Stimulated activated naive CD4-positive, alpha-beta T cell treated with Interleukin-2 at 50 U/mL for 16 hours (primary cell): ENCODE results near the gene KIAA0040.

Source experiments
- DNase-seq: peaks from one replicate; lab custom pipeline; 2025; lab: John Stamatoyannopoulos, UW

The KIAA0040 gene

DNA sequence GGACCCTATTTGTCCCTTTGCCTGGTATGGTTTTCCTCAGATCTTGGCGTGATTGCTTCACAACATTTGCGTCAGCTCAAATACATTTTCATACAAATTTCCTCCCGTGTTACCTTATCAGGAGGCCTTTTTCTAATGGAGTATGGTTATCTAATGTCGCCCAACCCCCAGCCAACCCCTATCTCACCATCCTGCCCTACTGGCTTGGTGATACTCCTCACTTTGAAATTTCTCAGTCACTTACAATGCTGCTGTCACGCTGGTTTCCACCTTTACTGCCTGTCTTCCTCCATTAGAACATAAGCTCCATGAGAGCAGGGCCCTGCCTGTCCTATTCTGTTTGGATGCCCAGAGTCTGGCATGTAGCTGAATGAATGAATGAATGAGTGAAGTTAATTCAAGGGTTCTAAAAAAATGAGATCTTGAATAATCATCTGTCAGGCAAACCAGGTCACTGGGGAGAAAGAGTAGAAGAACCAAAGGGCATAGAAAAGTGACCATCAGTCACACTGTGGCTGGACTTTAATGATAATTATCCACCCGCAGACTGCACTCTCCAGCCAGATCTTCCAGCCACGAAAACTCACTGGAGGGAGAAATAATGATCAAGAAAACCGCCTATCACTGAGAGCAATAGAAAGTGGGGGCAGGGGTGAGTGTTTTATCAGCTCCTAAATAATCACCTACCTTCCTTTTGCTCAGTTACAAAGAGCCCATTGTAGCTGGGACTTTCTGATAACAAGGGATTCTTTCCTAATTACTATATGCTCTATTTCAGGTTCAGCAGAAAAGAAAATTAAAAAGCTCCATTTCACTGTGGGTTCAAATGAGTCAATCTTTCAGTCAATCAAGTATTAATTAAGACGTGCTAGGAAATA lies 21.3 kb downstream of the KIAA0040 start:
- DNase-seq = no peak

DNA sequence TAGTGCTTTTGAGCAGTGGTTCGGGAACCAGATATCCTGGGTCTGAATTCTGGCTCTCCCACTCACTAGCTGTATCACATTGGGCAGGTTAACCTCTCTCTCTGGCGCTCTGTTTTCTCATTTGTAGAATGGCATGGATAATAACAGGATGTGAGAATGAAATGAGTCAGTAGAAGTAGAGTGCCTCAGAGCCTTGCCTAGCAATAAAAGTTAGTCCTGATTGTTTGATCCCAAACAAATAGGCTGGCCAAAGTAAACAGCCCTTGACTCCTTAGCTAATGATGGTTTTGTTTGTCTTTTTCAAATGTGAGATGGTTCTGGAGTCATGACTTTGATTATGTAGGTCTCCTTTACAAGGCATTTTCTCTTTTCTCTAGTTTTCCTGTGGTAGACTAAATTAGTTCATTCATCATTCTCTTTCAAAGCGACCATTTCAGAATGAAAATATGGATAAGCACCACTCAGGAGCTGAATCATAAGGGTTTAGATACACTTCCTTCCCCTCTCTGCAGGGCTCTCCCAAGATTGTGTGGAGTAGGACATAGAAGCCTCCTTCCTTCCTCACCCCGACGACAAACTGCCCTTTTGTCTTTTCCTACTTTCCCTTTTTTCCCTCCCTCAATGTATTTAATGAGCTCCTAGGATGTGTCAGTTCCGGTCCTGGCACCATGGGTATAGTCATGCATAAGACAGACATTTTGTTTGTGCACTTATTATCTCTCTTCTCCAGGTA lies 23.1 kb downstream of the KIAA0040 start:
- no peak for DNase-seq

DNA sequence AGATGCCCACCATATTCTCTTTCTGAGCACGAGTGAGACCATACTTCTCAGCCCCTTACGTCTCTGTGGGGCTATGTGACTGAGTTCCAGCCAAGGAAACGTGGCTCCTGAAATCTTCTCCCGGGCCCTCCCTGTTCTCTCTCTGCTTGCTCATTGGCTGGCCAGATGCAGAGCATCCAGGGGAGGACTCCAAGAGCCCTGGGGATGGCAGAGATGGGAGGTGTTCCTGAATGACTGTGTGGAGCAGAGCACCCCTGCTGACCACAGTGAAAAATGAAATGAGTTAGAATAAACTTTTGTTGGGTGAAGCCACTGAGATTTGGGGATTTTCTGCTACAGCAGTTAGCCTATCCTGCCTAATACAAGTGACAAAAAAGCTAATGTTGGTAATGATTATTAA lies 23.8 kb downstream of the KIAA0040 start:
- no peak for DNase-seq

DNA sequence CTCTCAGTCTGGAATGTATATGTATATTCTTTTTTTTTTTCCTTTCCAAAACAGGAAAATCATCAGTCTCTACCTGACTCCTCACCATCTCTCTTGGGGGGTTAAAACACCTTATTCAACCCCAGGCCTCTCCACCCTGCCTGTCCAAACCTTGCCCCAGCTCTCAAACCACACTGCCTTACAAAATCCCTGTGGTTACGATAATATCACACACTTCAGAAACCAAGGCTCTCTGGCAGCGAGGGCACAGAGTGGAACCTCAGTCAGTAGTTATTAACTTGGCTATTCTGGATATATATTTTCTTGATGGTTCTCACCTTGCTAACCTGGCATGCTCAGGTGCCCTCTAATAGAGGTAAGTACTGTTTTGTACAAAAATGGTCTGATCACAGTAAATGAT lies 24.7 kb downstream of the KIAA0040 start:
- no peak for DNase-seq

DNA sequence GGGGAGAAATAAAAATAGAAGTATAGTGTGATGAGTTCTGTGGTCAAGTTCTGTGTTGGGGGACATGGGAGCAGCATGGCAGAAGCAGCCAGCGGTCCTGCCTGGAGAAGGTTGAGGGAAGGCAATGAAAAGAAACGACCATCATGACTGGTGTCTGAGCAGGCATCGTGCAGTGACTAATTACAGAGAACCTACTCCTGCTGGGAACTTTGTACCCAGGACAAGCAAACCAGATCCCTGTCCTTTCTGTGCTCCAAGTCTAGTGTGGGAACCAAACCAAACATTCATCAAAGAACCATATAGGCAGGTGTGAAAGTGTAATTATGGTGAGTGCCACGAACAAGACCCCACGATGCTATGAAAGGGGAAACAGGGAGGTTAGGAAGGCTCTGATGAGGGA lies 25.8 kb downstream of the KIAA0040 start:
- DNase-seq = no peak

DNA sequence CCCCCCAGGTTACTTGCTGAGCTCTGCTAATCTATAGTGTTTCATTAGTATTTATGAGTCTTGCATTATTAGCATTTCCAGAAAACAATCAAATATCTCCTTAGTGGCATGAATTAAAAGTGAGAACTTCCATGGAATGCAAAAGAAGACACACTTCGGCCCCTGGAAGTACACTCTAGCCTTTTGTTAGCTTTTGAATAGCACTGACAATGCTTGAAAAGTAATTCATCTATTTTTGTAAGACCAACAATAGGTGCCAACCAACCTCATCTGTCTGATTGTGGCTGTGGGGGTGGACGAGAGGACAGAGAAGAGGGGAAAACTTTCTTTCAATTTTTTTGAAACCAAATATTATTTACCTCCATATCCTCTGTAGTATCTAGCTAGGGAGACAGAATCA lies 27.8 kb downstream of the KIAA0040 start:
- DNase-seq = no peak

DNA sequence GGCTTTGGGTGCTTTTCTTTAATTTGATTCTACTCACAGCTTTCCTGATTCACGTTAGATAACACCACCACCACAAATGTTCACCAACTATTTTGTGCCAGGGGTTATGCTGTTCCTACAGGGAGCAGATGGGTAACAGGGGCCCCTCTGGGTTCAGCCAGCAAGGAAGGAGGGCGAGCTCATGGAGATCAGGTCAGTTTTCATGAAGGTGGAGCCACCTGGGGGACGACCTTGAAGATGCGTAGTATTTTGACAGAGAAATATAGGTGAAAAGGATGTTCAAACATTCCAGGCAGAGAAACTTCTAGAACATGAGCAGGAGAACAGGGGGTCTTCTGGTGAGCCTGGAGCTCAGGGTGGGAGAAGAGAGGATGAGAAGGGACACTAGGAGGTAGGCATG lies 28.9 kb downstream of the KIAA0040 start:
- DNase-seq = no peak

DNA sequence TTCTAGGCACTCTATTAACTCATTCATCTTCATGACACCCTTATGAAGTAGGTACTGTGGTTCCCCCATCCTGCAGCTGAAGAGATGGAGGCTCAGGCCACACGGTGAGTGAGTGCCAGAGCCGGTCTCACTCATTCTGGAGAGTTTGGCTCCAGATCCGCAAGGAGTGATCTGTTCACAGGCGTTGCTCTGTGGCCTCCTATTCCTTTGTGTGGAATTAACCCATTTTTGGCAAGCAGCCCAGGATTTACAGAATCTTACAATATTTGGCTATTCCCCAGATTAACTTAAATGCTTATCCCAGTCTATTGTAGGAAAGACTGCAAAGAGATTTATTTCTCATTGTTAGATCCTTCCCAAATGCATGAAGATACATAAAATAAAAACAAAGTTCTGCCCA lies 29.6 kb downstream of the KIAA0040 start:
- no peak for DNase-seq

DNA sequence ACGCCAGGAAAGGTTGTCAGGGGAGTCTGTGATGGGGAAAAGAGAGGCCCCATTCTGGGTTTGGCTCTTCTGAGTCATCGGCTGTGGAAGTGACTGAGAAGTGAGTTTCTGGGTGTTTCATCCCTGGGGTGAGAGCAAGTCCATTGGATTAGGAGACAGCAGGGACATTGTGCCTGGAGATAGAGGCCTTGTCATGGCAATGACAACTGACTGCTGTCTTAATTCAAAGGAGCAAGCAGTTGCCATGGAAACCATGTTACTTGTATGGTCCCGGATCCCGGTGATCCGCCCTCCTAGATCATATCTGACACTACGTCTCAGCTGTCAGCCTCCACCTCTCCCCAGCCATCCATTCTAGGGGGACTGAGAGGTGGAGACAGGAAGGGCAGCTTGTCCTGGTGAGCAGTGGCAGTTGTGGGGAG lies 34.4 kb downstream of the KIAA0040 start:
- DNase-seq = no peak

DNA sequence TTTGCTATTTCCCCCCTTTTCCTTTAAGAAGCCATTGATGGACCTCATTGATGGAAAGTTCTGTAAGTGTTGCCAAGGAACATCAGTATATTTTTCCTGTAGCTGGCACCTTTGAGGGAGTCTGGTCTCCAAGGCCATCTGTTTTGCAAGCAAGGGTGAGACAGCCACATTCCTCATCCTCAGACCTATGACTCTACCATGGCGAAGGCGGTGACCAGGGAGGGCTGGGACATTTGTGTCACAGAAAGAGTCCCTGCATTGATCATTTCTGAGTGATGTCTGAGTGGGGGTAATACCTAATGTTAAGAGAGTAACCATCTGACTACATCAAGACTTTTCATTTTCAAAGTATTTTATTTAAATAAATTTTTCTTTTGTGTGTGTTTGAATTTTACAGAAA lies 35.4 kb downstream of the KIAA0040 start:
- no peak for DNase-seq

DNA sequence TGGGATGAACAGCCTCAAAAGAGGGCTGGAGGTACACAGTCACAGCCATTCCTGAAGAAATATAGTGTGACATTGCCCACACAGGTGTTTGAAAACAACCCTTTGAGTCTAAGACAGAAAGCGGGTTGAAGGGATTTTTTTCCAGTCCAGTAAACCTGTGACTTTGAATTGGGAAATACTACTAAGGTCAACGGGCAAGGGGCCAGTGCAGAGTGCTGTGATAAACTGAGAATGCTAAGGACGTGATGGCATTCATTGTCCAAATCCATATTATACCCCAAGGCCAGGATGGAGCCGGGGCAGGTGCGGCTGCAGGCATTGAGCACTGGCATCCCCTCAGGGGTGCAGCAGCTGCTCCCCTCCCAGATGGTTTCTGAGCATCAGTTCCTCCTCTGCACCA lies 36.6 kb downstream of the KIAA0040 start:
- DNase-seq = no peak

DNA sequence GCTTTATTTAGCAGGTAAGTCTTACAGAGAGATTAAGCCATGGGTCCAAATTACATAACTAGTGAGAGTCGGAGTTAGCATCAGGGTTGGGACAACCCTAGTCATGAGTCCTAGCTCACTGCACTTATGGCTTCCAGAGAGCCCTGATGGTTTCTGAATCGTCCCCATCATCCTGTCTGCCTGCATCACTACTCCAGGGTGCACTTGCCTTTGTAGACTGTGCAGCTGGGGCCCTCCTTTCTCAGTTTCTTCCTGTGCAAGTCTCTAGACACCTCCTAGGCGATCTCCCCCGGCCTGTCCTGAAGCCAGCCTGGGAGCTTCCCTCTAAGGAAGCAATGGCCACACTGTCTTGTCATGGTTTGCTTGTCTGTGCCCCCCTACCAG lies 37.1 kb downstream of the KIAA0040 start:
- no peak for DNase-seq

DNA sequence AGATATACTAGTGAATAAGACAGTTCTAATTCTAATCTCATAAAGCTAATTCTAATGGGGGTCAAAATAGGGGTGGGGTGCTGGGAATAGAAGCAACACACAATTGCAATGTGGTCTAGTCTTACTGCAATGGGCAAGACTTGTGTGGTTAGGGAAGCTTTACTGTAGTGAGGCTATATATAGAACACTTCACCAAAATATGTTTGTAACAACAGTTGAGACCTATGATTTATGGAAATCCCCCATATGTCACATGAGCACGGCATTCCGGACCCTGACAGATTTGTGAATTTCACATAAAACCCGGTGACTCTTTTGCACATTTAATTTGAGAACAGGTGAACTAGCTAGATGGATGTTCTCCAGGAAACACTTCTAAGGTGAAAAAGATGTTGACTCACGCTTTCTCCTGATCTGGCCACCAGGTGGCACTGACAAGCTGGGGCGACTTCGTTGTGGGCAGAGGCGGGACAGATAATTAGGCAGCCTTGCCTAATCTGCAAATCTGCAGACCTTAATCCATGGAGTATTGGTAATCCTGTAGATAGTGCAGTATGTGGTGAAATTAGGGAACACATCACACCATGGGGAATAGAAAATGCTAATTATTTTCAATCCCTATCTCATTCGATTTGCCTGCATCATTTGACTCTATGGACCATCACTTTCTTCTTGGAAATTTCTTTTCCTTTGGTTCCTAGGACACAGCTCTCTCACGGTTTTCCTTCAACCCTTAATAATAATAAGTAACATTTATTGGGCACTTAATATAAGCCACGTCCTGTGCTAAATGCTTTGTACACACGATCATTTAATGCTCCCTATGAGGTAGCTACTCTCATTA lies 37.7 kb downstream of the KIAA0040 start:
- peak; percentile 62 for DNase-seq

DNA sequence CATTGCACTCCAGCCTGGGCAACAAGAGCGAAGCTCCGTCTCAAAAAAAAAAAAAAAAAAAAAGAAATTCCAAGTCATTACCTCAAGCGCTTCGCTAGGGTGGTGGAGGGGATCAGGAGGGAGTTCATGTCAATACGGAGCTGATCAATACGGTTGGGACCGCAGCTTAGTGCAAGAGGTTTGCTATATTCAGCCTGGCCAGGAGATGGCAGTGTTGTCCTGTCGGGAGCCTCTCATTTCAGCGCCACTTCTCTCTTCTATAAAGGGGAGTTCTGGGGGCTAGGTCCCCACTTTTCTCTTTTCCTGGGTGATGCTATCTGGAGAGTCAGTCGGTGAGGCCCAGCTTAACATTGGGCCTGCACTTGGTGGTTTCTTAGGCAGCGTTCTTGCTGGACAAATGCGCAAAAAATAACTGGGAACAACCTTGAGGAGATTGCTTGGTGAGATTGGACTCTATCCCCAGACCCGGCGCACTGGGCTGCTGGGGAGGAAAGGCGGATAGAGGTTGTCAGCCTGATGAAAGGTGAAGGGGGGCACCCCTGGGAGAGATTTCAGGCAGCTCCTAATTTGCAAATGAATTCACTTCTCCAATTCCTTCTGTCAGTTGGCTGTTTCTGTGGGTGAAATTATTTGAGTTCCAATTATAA lies 40.4 kb downstream of the KIAA0040 start:
- DNase-seq = peak; percentile 64

DNA sequence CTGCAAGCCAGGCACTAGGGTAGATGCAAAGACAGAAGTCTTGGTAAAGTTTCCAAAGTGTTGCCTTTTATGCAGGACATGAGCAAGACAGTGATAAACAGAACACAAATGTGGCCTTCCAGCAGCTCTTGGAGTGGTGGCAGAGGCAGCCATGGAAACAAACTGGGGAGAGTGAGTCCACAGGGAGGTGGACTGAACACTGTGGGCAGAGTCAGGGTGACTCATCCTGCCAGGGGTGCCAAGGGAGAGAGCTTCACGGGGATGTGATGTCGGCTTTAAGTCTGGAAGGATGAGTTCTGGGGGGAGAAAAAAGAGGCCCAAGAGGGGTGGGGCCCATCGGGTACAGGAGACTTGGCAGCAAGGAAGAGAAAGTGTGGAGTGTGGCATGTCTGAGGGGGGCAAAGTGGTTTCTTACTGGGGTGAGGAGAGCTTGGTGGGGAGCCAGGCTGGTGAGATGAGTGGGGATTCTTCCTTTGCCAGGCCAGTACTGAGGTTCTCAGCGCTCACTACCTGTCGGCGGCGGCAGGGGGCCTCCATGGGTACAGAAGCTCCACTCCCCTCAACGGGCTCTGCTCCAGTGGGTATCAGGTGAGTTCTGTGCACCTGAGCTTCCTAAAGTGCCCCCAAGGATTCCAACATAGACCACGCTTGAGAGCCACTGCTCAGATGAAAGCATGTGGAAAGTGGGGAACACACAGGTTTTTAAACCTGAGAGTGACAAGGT lies 41.8 kb downstream of the KIAA0040 start:
- no peak for DNase-seq

DNA sequence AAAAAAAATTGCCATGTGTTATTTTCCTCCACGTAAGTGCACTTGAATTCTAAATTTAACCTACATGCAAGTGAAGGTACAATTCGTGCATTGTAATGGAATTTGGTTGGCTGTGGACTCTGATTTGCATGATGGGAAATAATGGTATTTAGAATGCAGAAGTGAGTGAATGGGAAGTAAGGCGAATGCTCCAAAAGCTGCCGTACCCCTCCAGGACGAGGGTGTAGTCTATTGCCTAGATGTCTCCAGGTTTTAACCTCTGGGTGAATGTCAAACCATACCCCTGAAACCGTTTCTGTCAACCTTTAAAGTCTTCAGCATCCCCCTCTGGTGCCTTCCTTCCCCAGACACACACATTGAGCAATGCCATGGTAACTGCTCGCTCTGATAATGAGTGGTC lies 44.5 kb downstream of the KIAA0040 start:
- DNase-seq = no peak

DNA sequence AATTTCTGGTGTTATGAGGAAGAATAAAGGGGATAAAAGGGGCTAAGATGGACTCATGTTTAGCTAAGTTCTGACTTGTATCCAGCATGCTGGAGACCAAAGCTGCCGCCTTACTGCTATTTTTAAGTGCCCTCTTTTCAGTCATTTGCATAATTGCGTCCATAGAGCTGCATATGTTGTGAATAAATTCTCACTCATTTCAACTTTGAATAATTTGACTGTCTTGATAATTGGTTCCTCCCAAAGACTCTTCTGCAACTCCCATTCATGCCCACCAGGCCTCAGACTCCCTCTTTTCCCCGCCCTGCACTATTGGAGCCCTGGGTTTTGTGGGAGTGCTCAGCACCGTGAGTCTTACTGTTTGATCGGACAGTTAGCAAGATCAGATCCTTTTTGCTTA lies 45.0 kb downstream of the KIAA0040 start:
- no peak for DNase-seq

DNA sequence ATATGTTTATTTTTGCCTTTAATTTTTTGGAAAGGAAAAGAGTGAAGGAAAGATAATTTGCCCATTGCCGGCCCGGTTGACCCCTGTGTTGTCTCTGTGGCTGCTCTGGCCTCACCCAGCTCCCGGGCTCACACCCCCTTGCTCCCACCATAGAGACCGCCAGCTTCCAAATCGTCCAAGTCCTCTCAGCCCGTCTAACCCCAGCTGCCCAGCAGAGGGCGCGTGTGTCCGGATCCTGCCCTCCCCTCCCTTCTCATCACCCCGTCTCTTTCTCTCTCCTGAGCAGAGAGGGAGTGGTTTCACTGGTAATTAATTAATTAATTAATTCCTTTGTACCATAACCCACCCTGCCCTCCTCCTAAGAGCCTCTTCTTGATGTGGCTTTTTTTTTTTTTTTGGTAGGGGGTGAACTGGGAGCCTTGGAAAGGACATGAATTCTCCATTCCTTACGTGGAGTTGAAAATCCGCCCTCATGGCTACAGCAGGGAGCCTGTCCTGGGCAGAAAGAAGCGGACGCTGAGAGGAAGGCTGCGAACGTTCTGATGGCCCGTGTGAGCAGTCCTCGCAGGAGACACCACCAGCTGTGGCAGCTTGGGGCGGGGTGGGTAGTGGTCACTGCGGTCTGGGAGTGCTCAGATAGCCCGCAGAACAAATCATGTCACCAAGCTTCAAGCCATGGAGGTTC lies 45.9 kb downstream of the KIAA0040 start:
- peak; percentile 63 for DNase-seq

DNA sequence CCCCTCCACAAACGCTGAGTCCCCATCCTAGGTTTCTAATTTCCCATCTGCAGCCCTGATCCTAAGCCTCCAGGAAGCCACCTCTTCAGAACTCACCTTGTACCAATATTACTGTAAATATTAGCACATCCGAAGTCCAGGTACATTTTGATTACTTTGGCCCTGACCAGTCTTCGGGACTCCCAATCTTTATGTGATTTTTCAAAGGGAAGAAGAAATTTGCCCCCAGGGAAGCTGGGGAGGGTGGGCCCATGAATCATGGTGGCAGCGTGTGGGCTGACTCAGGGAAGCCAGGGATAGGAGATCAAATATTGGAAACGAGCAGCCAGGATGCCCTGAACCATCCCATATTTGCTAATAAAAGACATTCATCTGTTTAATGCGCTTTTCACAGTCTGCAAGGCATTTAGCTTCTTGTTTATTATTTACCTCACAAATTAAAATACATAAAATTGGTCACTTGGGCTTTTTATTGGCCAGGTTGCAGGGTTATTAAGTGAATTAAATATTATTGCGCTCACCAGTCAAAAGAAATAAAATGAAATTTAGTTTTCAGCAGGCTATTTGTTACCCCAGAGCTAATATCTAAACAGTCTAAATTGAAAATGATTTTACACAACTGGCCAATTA lies 46.6 kb downstream of the KIAA0040 start:
- no peak for DNase-seq

DNA sequence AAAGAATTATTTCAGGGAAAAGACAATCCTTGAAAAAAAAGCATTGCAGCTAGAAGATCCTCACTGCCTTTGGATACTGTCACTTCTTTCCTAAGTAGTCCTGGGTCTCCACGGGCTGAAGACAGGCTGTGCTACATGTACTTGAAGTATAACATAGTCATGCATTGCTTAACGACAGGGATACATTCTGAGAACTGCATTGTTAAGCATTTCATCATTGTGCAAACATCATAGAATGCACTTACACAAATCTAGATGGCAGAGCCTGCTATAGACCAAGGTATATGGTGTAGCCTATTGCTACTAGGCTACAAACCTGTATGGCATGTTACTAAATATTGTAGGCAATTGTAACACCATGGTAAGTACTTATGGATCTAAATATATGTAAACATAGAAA lies 54.0 kb downstream of the KIAA0040 start:
- DNase-seq = no peak
